Measurements from ENCODE around the gene SERPINB6.

Gene SERPINB6

GRCh38 chr6:2971420-2972218, at the start of gene SERPINB6:
TSS of gene SERPINB6 (minus strand) at chr6:2971567. CDS start at chr6:2959332, 12,235 bp downstream.
- H3K9me3 ChIP-seq (ENCODE audit: insufficient read depth, low read length): no peaks in the 10 kb centered on the region
- H3K27me3 ChIP-seq (ENCODE audit: low read depth, low read length): peaks cover 3% of the 10 kb centered on the region; the same call in 1 of the 2 replicates
- peak within 1 kb of the TSS; percentile 80 for H3K4me2 ChIP-seq (ENCODE audit: low read length)
- H3K36me3 ChIP-seq (replicated peaks; ENCODE audit: low read depth, low read length): no peaks in the 10 kb centered on the region
- H3K27ac ChIP-seq (ENCODE audit: low read length): peak within 1 kb of the TSS; percentile 31
- H2AFZ ChIP-seq (ENCODE audit: low read depth, low read length): peak within 1 kb of the TSS; percentile 78
- peak within 1 kb of the TSS; percentile 86 for H3K9ac ChIP-seq (ENCODE audit: low read length)
- H4K20me1 ChIP-seq (ENCODE audit: insufficient read depth, low read length): no peaks in the 10 kb centered on the region
- no peaks in the 10 kb centered on the region for H3K79me2 ChIP-seq (ENCODE audit: low read length)
- peak within 1 kb of the TSS; percentile 89 for H3K4me3 ChIP-seq (ENCODE audit: low read length)
- TF ChIP-seq CTCF (IDR thresholded peaks at IDR 0.05; ENCODE audit: low read depth, low read length) (no peak), EZH2phosphoT487 (IDR thresholded peaks at IDR 0.05; ENCODE audit: low read depth) (no peak)
- peaks cover 9% of the 10 kb centered on the region for H3K4me1 ChIP-seq (ENCODE audit: low read length)

- Histone ChIP-seq H4K20me1 (ENCODE audit: insufficient read depth, low read length) (no peaks in the 10 kb centered on the region), H3K9me3 (ENCODE audit: insufficient read depth, low read length) (no peaks in the 10 kb centered on the region), H3K4me1 (ENCODE audit: low read length) (peaks cover 10% of the 10 kb centered on the region), H3K4me3 (ENCODE audit: low read length) (no peak overlapping the region), H3K9ac (ENCODE audit: low read length) (no peak overlapping the region), H3K27ac (ENCODE audit: low read length) (no peak overlapping the region), H3K4me2 (ENCODE audit: low read length) (no peak overlapping the region), H3K79me2 (ENCODE audit: low read length) (no peaks in the 10 kb centered on the region), H3K36me3 (replicated peaks; ENCODE audit: low read depth, low read length) (no peaks in the 10 kb centered on the region), H3K27me3 (ENCODE audit: low read depth, low read length) (no peaks in the 10 kb centered on the region), H2AFZ (ENCODE audit: low read depth, low read length) (no peak overlapping the region)
- TF ChIP-seq EZH2phosphoT487 (IDR thresholded peaks at IDR 0.05; ENCODE audit: low read depth): no peak
- TF ChIP-seq CTCF (IDR thresholded peaks at IDR 0.05; ENCODE audit: low read depth, low read length): no peak
Observed at GRCh38 chr6:3019749-3020320, 48.5 kb upstream of the SERPINB6 start.

GRCh38 chr6:3019065-3019464, 47.7 kb upstream of the SERPINB6 start:
- peaks cover 8% of the 10 kb centered on the region for H3K4me1 ChIP-seq (ENCODE audit: low read length)
- no peak overlapping the region for H3K4me2 ChIP-seq (ENCODE audit: low read length)
- no peaks in the 10 kb centered on the region for H3K27me3 ChIP-seq (ENCODE audit: low read depth, low read length)
- H3K27ac ChIP-seq (ENCODE audit: low read length): no peak overlapping the region
- no peaks in the 10 kb centered on the region for H3K79me2 ChIP-seq (ENCODE audit: low read length)
- H4K20me1 ChIP-seq (ENCODE audit: insufficient read depth, low read length): no peaks in the 10 kb centered on the region
- no peaks in the 10 kb centered on the region for H3K9me3 ChIP-seq (ENCODE audit: insufficient read depth, low read length)
- H2AFZ ChIP-seq (ENCODE audit: low read depth, low read length): no peak overlapping the region
- no peaks in the 10 kb centered on the region for H3K36me3 ChIP-seq (replicated peaks; ENCODE audit: low read depth, low read length)
- H3K4me3 ChIP-seq (ENCODE audit: low read length): no peak overlapping the region
- no peak overlapping the region for H3K9ac ChIP-seq (ENCODE audit: low read length)
- TF ChIP-seq CTCF (IDR thresholded peaks at IDR 0.05; ENCODE audit: low read depth, low read length): no peak
- TF ChIP-seq EZH2phosphoT487 (IDR thresholded peaks at IDR 0.05; ENCODE audit: low read depth): no peak

GRCh38 chr6:3017304-3017703, 45.9 kb upstream of the SERPINB6 start:
- Histone ChIP-seq H3K36me3 (replicated peaks; ENCODE audit: low read depth, low read length) (peaks cover 7% of the 10 kb centered on the region), H4K20me1 (ENCODE audit: insufficient read depth, low read length) (no peaks in the 10 kb centered on the region), H3K27ac (ENCODE audit: low read length) (no peak overlapping the region), H3K4me2 (ENCODE audit: low read length) (no peak overlapping the region), H3K4me1 (ENCODE audit: low read length) (no peaks in the 10 kb centered on the region), H3K4me3 (ENCODE audit: low read length) (no peak overlapping the region), H3K9me3 (ENCODE audit: insufficient read depth, low read length) (no peaks in the 10 kb centered on the region), H3K27me3 (ENCODE audit: low read depth, low read length) (no peaks in the 10 kb centered on the region), H3K9ac (ENCODE audit: low read length) (no peak overlapping the region), H3K79me2 (ENCODE audit: low read length) (no peaks in the 10 kb centered on the region), H2AFZ (ENCODE audit: low read depth, low read length) (no peak overlapping the region)
- no peak for TF ChIP-seq EZH2phosphoT487 (IDR thresholded peaks at IDR 0.05; ENCODE audit: low read depth)
- no peak for TF ChIP-seq CTCF (IDR thresholded peaks at IDR 0.05; ENCODE audit: low read depth, low read length)

Measured in OCI-LY3 (cell line).